Measurements from ENCODE around the gene PRKCH. TPM values are rescaled to one million over a fixed set of nuclear protein-coding genes. Genes with fewer than 3 reads are reported as not detected.

Gene PRKCH
- total RNA-seq, 1 donor from 2014 or later: 217 TPM

- intact Hi-C loops (cut with micrococcal nuclease): loop anchor here (5.0 to 10.0 kb wide), 5 partner anchors 72 to 1385 kb away; partner anchors contain the start of genes PCNX4, PPM1A, SLC38A6 and TRMT5
These were observed 158.5 kb downstream of the PRKCH start for GRCh38 chr14:61479746-61480502.

GRCh38 chr14:61480704-61481285, 159.4 kb downstream of the PRKCH start:
- intact Hi-C loops (cut with micrococcal nuclease): no loop called here

- intact Hi-C loops (cut with micrococcal nuclease): no loop called here
These were observed 160.3 kb downstream of the PRKCH start for GRCh38 chr14:61481701-61482100.

- intact Hi-C loops (cut with micrococcal nuclease): no loop called here
These were observed 161.2 kb downstream of the PRKCH start for GRCh38 chr14:61482348-61483206.

- intact Hi-C loops (cut with micrococcal nuclease): no loop called here
These were observed 162.1 kb downstream of the PRKCH start for GRCh38 chr14:61483476-61483875.

GRCh38 chr14:61484031-61484430, 162.7 kb downstream of the PRKCH start:
- intact Hi-C loops (cut with micrococcal nuclease): no loop called here

GRCh38 chr14:61484826-61485584, 163.6 kb downstream of the PRKCH start:
- intact Hi-C loops (cut with micrococcal nuclease): no loop called here

GRCh38 chr14:61485661-61486060, 164.3 kb downstream of the PRKCH start:
- intact Hi-C loops (cut with micrococcal nuclease): no loop called here

- intact Hi-C loops (cut with micrococcal nuclease): no loop called here
These were observed 165.6 kb downstream of the PRKCH start for GRCh38 chr14:61486930-61487495.

GRCh38 chr14:61488417-61489401, 167.3 kb downstream of the PRKCH start:
- intact Hi-C loops (cut with micrococcal nuclease): no loop called here

- intact Hi-C loops (cut with micrococcal nuclease): no loop called here
These were observed 168.1 kb downstream of the PRKCH start for GRCh38 chr14:61489512-61489911.

GRCh38 chr14:61489932-61490331, 168.6 kb downstream of the PRKCH start:
- intact Hi-C loops (cut with micrococcal nuclease): no loop called here

- intact Hi-C loops (cut with micrococcal nuclease): no loop called here
These were observed 169.8 kb downstream of the PRKCH start for GRCh38 chr14:61491224-61491623.

- intact Hi-C loops (cut with micrococcal nuclease): no loop called here
These were observed 170.6 kb downstream of the PRKCH start for GRCh38 chr14:61491876-61492434.

- intact Hi-C loops (cut with micrococcal nuclease): no loop called here
These were observed 171.1 kb downstream of the PRKCH start for GRCh38 chr14:61492474-61492873.

GRCh38 chr14:61493239-61493638, 171.9 kb downstream of the PRKCH start:
- intact Hi-C loops (cut with micrococcal nuclease): no loop called here

- intact Hi-C loops (cut with micrococcal nuclease): no loop called here
These were observed 172.6 kb downstream of the PRKCH start for GRCh38 chr14:61494018-61494417.

- intact Hi-C loops (cut with micrococcal nuclease): no loop called here
These were observed 174.4 kb downstream of the PRKCH start for GRCh38 chr14:61495809-61496208.

- intact Hi-C loops (cut with micrococcal nuclease): no loop called here
These were observed 176.9 kb downstream of the PRKCH start for GRCh38 chr14:61498303-61498702.
